ENCODE results near the gene FDX1.

The FDX1 gene

GRCh38 chr11:110431051-110431672 is 1.4 kb downstream of the FDX1 start:
- no peak for DNase-seq (ENCODE audit: low read depth in 1 of 2, low spot score in 1 of 2)
- Histone ChIP-seq H3K27me3 (ENCODE audit: insufficient read depth, poor library complexity, severe bottlenecking) (no peaks in the 10 kb centered on the region), H3K4me3 (replicated peaks; ENCODE audit: insufficient read depth, low read length) (peak overlapping the region; percentile 90), H3K27ac (replicated peaks) (no peak overlapping the region)
- TF ChIP-seq GABPA (IDR thresholded peaks at IDR 0.05; ENCODE audit: low read depth) (no peak), SPI1 (IDR thresholded peaks at IDR 0.05; ENCODE audit: borderline replicate concordance, low read depth) (peak; percentile 58; the same call in 1 of the 2 replicates)

- DNase-seq (ENCODE audit: low read depth in 1 of 2, low spot score in 1 of 2), result no peak
- no peak overlapping the region for H3K4me3 ChIP-seq (replicated peaks; ENCODE audit: insufficient read depth, low read length)
- no peaks in the 10 kb centered on the region for H3K27me3 ChIP-seq (ENCODE audit: insufficient read depth, poor library complexity, severe bottlenecking)
- H3K27ac ChIP-seq (replicated peaks), result no peak overlapping the region
- TF ChIP-seq GABPA (IDR thresholded peaks at IDR 0.05; ENCODE audit: low read depth), result no peak
- no peak for TF ChIP-seq POLR2AphosphoS5 (IDR thresholded peaks at IDR 0.05; ENCODE audit: low read depth)
- no peak for TF ChIP-seq REST (IDR thresholded peaks at IDR 0.05; ENCODE audit: insufficient replicate concordance, low read depth)
- TF ChIP-seq SPI1 (IDR thresholded peaks at IDR 0.05; ENCODE audit: borderline replicate concordance, low read depth), result no peak
- no peak for TF ChIP-seq CTCF (IDR thresholded peaks at IDR 0.05; ENCODE audit: insufficient read depth, low read length)
Observed at GRCh38 chr11:110431674-110432073, 1.9 kb downstream of the FDX1 start.

- DNase-seq (ENCODE audit: low read depth in 1 of 2, low spot score in 1 of 2), result no peak
- H3K27ac ChIP-seq (replicated peaks), result no peak overlapping the region
- TF ChIP-seq REST (IDR thresholded peaks at IDR 0.05; ENCODE audit: insufficient replicate concordance, low read depth) (no peak), SPI1 (IDR thresholded peaks at IDR 0.05; ENCODE audit: borderline replicate concordance, low read depth) (no peak), CTCF (IDR thresholded peaks at IDR 0.05; ENCODE audit: insufficient read depth, low read length) (no peak), POLR2AphosphoS5 (IDR thresholded peaks at IDR 0.05; ENCODE audit: low read depth) (no peak), GABPA (IDR thresholded peaks at IDR 0.05; ENCODE audit: low read depth) (no peak)
- H3K27me3 ChIP-seq (ENCODE audit: insufficient read depth, poor library complexity, severe bottlenecking), result no peaks in the 10 kb centered on the region
- no peak overlapping the region for H3K4me3 ChIP-seq (replicated peaks; ENCODE audit: insufficient read depth, low read length)
Observed at GRCh38 chr11:110432713-110433392, 3.1 kb downstream of the FDX1 start.

- DNase-seq (ENCODE audit: low read depth in 1 of 2, low spot score in 1 of 2), result no peak
- H3K4me3 ChIP-seq (replicated peaks; ENCODE audit: insufficient read depth, low read length), result no peak overlapping the region
- no peak for TF ChIP-seq POLR2AphosphoS5 (IDR thresholded peaks at IDR 0.05; ENCODE audit: low read depth)
- TF ChIP-seq GABPA (IDR thresholded peaks at IDR 0.05; ENCODE audit: low read depth), result no peak
- no peak for TF ChIP-seq SPI1 (IDR thresholded peaks at IDR 0.05; ENCODE audit: borderline replicate concordance, low read depth)
- TF ChIP-seq REST (IDR thresholded peaks at IDR 0.05; ENCODE audit: insufficient replicate concordance, low read depth), result no peak
- no peak for TF ChIP-seq CTCF (IDR thresholded peaks at IDR 0.05; ENCODE audit: insufficient read depth, low read length)
- no peaks in the 10 kb centered on the region for H3K27me3 ChIP-seq (ENCODE audit: insufficient read depth, poor library complexity, severe bottlenecking)
- H3K27ac ChIP-seq (replicated peaks), result no peak overlapping the region
Observed at GRCh38 chr11:110433393-110434333, 3.9 kb downstream of the FDX1 start.
